ENCODE data around the gene TNRC18.
"Not testable (repeated sequence)": the region's sequence is repeated elsewhere in the genome, so short reads cannot be mapped to it uniquely, and the experiment has no call there.

TNRC18 gene

GRCh38 chr7:5320391-5320790 lies 103.2 kb downstream of the TNRC18 start:
- no peak overlapping the region for H3K4me3 ChIP-seq (ENCODE audit: low read depth, low read length)
- in situ Hi-C loops (cut with HindIII; ENCODE audit: low sequenced_read_pairs) = no loop called here
- no peak for DNase-seq (ENCODE audit: low read depth)
- no peak for TF ChIP-seq CTCF (IDR thresholded peaks at IDR 0.05; ENCODE audit: low read depth, low read length, missing control alignments)

DNA sequence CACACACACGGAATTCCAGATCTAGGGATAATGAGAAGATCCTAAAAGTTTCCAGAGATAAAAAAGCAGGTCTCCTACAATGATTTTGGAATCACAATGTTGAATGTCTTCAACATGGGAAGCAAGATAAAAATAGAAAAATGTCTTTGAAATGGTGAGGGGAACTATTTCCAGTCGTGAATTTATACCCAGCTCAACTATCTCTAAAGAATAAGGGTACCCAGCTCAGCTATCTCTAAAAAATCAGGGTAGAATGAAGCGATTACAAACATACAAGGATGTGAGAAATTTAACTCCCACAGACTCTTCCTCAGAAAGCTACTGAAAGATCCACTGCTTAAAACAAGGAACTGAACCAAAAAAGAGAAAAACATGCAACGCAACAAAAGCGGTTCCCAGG lies 105.0 kb downstream of the TNRC18 start:
- DNase-seq (ENCODE audit: low read depth); in situ Hi-C loops (cut with HindIII; ENCODE audit: low sequenced_read_pairs); H3K4me3 ChIP-seq (ENCODE audit: low read depth, low read length): not testable (repeated sequence)

DNA sequence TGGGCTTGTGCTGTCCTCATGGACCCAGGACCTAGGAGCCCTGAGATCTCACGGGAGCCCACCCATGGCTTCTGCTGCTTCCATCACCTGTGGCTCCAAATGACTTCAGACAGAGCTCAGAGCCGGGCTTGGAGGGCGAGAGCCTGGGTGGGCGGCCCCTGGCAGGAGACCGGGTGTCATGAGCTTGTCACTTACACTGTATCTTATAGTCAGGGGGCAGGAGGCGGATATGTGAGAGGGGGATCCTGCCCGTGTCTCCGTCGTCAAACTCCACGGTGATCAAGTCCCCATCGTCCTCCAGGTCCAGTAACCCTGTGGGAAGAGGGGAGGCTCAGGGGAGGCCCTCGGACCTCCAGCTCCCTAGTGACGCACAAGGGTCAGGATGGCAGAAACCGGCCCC lies 107.9 kb downstream of the TNRC18 start:
- in situ Hi-C loops (cut with HindIII; ENCODE audit: low sequenced_read_pairs) = no loop called here
- TF ChIP-seq CTCF (IDR thresholded peaks at IDR 0.05; ENCODE audit: low read depth, low read length, missing control alignments) = no peak
- no peak overlapping the region for H3K4me3 ChIP-seq (ENCODE audit: low read depth, low read length)
- no peak for DNase-seq (ENCODE audit: low read depth)

- H3K4me3 ChIP-seq (ENCODE audit: low read depth, low read length) = no peak overlapping the region
- no peak for DNase-seq (ENCODE audit: low read depth)
- TF ChIP-seq CTCF (IDR thresholded peaks at IDR 0.05; ENCODE audit: low read depth, low read length, missing control alignments) = no peak
- in situ Hi-C loops (cut with HindIII; ENCODE audit: low sequenced_read_pairs) = no loop called here
These were observed 108.8 kb downstream of the TNRC18 start for GRCh38 chr7:5314864-5315263.

- H3K4me3 ChIP-seq (ENCODE audit: low read depth, low read length); DNase-seq (ENCODE audit: low read depth); in situ Hi-C loops (cut with HindIII; ENCODE audit: low sequenced_read_pairs): not testable (repeated sequence)
These were observed 110.4 kb downstream of the TNRC18 start for GRCh38 chr7:5313076-5313885.

DNA sequence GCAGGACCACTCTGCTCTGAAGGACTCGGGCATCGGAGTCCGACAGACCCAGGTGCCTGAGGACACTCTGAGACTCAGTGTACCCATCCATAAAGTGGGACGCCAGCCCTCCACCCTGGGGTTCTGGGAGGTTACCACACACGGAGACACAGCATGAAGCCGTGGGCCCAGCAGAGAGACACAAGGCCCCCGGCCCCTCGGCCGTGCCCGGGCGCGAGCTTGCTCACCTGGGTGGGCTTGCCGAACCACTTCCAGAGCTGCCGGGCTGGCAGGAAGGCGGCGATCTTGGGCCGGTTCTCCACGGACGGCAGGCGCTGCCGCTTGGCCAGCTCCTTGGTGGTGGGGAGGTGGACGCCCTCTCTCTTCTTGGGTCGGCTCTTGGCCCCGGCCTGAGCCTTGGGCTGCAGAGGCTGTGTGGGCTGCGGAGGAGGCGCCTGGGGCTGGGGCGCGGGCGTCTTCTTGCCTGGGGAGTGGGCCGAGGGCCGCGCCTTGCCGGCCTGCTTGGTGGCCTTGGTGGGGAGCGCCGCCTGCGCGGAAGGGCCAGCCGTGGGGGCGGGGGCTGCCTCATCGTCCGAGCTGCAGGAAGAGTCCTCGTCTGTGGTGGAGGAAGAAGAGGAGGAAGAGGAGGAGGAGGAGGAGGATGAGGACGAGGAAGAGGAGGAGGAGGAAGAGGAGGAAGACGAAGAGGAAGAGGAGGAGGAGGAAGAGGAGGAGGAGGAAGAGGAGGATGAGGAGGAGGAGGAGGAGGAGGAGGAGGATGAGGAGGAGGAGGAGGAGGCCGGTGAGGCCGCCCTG lies 111.2 kb downstream of the TNRC18 start:
- H3K4me3 ChIP-seq (ENCODE audit: low read depth, low read length); DNase-seq (ENCODE audit: low read depth); in situ Hi-C loops (cut with HindIII; ENCODE audit: low sequenced_read_pairs): not testable (repeated sequence)

GRCh38 chr7:5310822-5311405 lies 112.7 kb downstream of the TNRC18 start:
- in situ Hi-C loops (cut with HindIII; ENCODE audit: low sequenced_read_pairs) = no loop called here
- TF ChIP-seq CTCF (IDR thresholded peaks at IDR 0.05; ENCODE audit: low read depth, low read length, missing control alignments) = no peak
- no peak for DNase-seq (ENCODE audit: low read depth)
- H3K4me3 ChIP-seq (ENCODE audit: low read depth, low read length) = no peak overlapping the region

GRCh38 chr7:5309146-5309545 lies 114.5 kb downstream of the TNRC18 start:
- in situ Hi-C loops (cut with HindIII; ENCODE audit: low sequenced_read_pairs) = no loop called here
- no peak for TF ChIP-seq CTCF (IDR thresholded peaks at IDR 0.05; ENCODE audit: low read depth, low read length, missing control alignments)
- no peak for DNase-seq (ENCODE audit: low read depth)
- H3K4me3 ChIP-seq (ENCODE audit: low read depth, low read length) = no peak overlapping the region

- DNase-seq (ENCODE audit: low read depth); in situ Hi-C loops (cut with HindIII; ENCODE audit: low sequenced_read_pairs): not testable (repeated sequence)
These were observed 116.2 kb downstream of the TNRC18 start for GRCh38 chr7:5307221-5308142.

DNA sequence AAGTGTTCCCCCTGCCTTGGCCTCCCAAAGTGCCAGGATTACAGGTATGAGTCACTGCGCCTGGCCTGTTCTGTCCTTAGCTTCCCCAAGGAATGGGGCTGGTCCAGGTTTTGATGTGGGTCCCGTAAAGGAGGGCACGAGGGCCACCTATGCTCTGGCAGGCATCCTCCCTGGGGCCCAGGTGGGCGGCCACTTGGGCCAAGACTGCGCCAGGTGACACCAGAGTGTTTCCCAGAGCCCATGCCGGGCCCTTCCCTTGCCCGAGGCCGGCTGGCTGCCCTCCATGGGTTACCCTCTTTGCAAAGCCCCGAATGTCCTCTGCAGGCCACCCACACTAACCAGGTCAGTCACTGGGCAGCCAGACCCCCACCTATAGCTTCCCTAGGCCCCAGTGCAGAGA lies 118.6 kb downstream of the TNRC18 start:
- in situ Hi-C loops (cut with HindIII; ENCODE audit: low sequenced_read_pairs); DNase-seq (ENCODE audit: low read depth): not testable (repeated sequence)

More at GRCh38 chr7:5307221-5308142, 116.2 kb downstream of the TNRC18 start:
- H3K4me3 ChIP-seq (ENCODE audit: low read depth, low read length) = not testable (repeated sequence)

More for the DNA sequence above, 118.6 kb downstream of the TNRC18 start:
- not testable (repeated sequence) for H3K4me3 ChIP-seq (ENCODE audit: low read depth, low read length)
